Measurements from ENCODE around the gene IDUA. TPM values are rescaled to one million over a fixed set of nuclear protein-coding genes. Genes with fewer than 3 reads are reported as not detected.

The IDUA gene
- polyA plus RNA-seq, 3 donors: 6.4 to 64.4 (median 8.5) TPM

DNA sequence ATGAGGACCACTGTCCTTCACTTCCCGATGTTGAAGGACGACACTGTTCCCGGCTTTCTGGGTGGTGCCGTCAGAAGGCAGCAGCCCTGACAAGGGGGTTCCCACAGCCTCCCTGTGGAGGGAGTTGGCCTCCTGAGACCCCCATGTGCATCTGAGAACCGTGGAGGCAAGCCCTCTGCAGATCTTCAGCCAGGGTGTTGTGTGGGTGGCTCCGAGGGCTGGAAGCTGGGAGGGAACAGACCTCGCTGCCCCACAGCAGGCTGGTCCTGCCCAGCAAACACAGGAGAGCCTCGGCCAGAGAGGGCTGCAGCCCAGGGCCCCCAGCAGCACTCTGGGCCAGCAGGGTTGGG lies 29.6 kb upstream of the IDUA start:
- WGBS (ENCODE audit: insufficient coverage): 97% methylated on average over 8 of the region's 8 CpGs
- no peak overlapping the region for H3K27ac ChIP-seq (ENCODE audit: low read depth in 1 of 2, low read length in 2 of 2)
- Mint-ChIP-seq H3K9me3 (peaks cover 0 to 4% (median 0%) of the 10 kb centered on the region in 7 donors), H3K4me3 (no peak overlapping the region), H3K27me3 (ENCODE audit: low read depth in 3 of 3) (no peaks in the 10 kb centered on the region), H3K4me1 (no peaks in the 10 kb centered on the region), H3K27ac (no peak overlapping the region), H3K36me3 (peaks cover 44 to 77% of the 10 kb centered on the region in 2 donors)
- no peak overlapping the region for H3K4me2 ChIP-seq (replicated peaks; ENCODE audit: extremely low read depth, low read length, poor library complexity, severe bottlenecking)
- H2AFZ ChIP-seq (ENCODE audit: insufficient read depth, low read depth, low read length, poor library complexity, severe bottlenecking): no peak overlapping the region
- peaks cover 18% of the 10 kb centered on the region for H4K20me1 ChIP-seq (ENCODE audit: insufficient read depth, low read length)
- no peaks in the 10 kb centered on the region for H3K79me2 ChIP-seq (ENCODE audit: insufficient read depth, low read length)
- intact Hi-C loops (cut with micrococcal nuclease): no loop called here
- H3K9ac ChIP-seq (ENCODE audit: insufficient read depth, low read length, poor library complexity, severe bottlenecking): no peak overlapping the region
- TF ChIP-seq, protein P1, sequence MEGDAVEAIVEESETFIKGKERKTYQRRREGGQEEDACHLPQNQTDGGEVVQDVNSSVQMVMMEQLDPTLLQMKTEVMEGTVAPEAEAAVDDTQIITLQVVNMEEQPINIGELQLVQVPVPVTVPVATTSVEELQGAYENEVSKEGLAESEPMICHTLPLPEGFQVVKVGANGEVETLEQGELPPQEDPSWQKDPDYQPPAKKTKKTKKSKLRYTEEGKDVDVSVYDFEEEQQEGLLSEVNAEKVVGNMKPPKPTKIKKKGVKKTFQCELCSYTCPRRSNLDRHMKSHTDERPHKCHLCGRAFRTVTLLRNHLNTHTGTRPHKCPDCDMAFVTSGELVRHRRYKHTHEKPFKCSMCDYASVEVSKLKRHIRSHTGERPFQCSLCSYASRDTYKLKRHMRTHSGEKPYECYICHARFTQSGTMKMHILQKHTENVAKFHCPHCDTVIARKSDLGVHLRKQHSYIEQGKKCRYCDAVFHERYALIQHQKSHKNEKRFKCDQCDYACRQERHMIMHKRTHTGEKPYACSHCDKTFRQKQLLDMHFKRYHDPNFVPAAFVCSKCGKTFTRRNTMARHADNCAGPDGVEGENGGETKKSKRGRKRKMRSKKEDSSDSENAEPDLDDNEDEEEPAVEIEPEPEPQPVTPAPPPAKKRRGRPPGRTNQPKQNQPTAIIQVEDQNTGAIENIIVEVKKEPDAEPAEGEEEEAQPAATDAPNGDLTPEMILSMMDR (IDR thresholded peaks at IDR 0.05): no peak
- H3K4me1 ChIP-seq (ENCODE audit: control insufficient read depth in 1 of 2, insufficient read depth in 2 of 2, low read length in 2 of 2): no peaks in the 10 kb centered on the region
- no peak overlapping the region for H3K4me3 ChIP-seq (replicated peaks in 1 of 3; ENCODE audit: low read depth in 2 of 3, low read length in 3 of 3)
- H3K9me3 ChIP-seq (replicated peaks in 1 of 2; ENCODE audit: control insufficient read depth in 1 of 2, insufficient read depth in 1 of 2, low read length in 2 of 2): no peaks in the 10 kb centered on the region
- H3K27me3 ChIP-seq (ENCODE audit: control insufficient read depth in 2 of 2, insufficient read depth in 2 of 2, low read length in 2 of 2): no peaks in the 10 kb centered on the region
- peaks cover 40 to 91% of the 10 kb centered on the region in 2 donors for H3K36me3 ChIP-seq (replicated peaks in 1 of 2; ENCODE audit: control insufficient read depth in 1 of 2, insufficient read depth in 2 of 2, low read length in 2 of 2)
- DNase-seq: no peak

DNA sequence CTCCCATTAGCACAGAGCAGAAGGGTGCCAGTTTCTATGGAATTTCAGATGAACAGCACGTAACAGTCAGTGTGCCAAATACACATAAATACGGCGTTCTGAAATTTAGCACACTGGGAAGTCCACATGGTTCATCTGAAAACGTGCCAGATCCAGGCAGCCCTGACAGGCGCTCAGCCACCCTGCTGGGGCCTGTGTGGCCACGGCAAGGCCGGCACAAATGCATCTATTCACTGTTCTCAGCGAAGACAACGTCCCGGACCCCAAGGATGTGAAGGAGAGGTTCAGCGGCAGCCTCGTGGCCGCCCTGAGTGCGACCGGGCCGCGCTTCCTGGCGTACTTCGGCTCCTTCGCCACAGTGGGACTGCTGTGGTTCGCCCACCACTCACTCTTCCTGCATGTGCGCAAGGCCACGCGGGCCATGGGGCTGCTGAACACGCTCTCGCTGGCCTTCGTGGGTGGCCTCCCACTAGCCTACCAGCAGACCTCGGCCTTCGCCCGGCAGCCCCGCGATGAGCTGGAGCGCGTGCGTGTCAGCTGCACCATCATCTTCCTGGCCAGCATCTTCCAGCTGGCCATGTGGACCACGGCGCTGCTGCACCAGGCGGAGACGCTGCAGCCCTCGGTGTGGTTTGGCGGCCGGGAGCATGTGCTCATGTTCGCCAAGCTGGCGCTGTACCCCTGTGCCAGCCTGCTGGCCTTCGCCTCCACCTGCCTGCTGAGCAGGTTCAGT lies 29.1 kb upstream of the IDUA start:
- WGBS (ENCODE audit: insufficient coverage): 97% methylated on average over 44 of the region's 45 CpGs
- no peak overlapping the region for H3K4me2 ChIP-seq (replicated peaks; ENCODE audit: extremely low read depth, low read length, poor library complexity, severe bottlenecking)
- H3K36me3 ChIP-seq (replicated peaks in 1 of 2; ENCODE audit: control insufficient read depth in 1 of 2, insufficient read depth in 2 of 2, low read length in 2 of 2): peaks cover 45 to 92% of the 10 kb centered on the region in 2 donors
- no peaks in the 10 kb centered on the region for H3K9me3 ChIP-seq (replicated peaks in 1 of 2; ENCODE audit: control insufficient read depth in 1 of 2, insufficient read depth in 1 of 2, low read length in 2 of 2)
- no peaks in the 10 kb centered on the region for H3K79me2 ChIP-seq (ENCODE audit: insufficient read depth, low read length)
- no peak overlapping the region for H3K9ac ChIP-seq (ENCODE audit: insufficient read depth, low read length, poor library complexity, severe bottlenecking)
- Mint-ChIP-seq H3K36me3 (peaks cover 42 to 76% of the 10 kb centered on the region in 2 donors), H3K9me3 (peaks cover 0 to 3% (median 0%) of the 10 kb centered on the region in 7 donors), H3K27ac (peak overlapping the region in 1 of 7 donors; percentile 85), H3K4me3 (no peak overlapping the region), H3K27me3 (ENCODE audit: low read depth in 3 of 3) (no peaks in the 10 kb centered on the region), H3K4me1 (no peaks in the 10 kb centered on the region)
- peaks cover 18% of the 10 kb centered on the region for H4K20me1 ChIP-seq (ENCODE audit: insufficient read depth, low read length)
- H3K27me3 ChIP-seq (ENCODE audit: control insufficient read depth in 2 of 2, insufficient read depth in 2 of 2, low read length in 2 of 2): no peaks in the 10 kb centered on the region
- TF ChIP-seq, protein P1 (IDR thresholded peaks at IDR 0.05): no peak
- H2AFZ ChIP-seq (ENCODE audit: insufficient read depth, low read depth, low read length, poor library complexity, severe bottlenecking): no peak overlapping the region
- no peak overlapping the region for H3K4me3 ChIP-seq (replicated peaks in 1 of 3; ENCODE audit: low read depth in 2 of 3, low read length in 3 of 3)
- H3K27ac ChIP-seq (ENCODE audit: low read depth in 1 of 2, low read length in 2 of 2): no peak overlapping the region
- H3K4me1 ChIP-seq (ENCODE audit: control insufficient read depth in 1 of 2, insufficient read depth in 2 of 2, low read length in 2 of 2): no peaks in the 10 kb centered on the region
- DNase-seq: no peak
- intact Hi-C loops (cut with micrococcal nuclease): no loop called here
